ENCODE measurements around the gene R3HCC1L.

DNA sequence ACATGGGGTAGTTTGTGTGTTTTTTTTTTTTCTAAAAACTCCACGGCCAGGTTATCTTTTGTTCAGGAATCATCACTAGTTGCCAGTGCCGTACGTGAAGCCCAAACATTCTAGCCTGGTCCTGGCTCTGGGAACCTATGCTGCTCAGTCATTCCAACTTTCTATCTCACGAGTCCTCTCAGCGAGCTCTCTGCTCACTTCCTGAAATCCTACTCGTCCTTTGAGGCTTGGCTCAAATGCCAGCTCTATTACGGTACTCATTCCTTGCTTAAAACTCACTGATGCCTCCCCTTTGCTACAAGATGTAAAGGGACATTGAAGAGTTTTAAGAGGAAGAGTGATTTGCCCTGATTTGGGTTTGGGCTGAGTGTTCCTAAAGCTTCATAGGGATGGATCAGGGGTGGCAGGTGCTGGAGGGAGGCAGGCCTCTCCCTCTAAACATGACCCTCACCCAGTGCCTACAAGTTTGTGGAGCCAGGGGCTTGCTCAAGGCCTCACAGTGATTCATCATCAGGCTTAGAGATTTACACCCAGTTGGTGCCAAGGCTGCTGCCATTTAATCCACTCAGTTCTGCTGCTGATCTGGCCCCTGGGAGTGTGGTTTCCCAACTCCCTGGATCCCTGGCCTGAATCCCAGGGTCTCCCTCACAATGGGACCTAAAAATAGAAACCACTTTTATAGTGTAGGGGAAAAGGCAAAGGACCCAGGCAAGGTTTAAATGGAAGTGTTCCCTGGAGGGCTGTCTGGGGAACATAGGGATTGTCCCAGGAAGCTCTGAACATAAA lies 46.1 kb upstream of the R3HCC1L start:
- TF ChIP-seq ZNF10 (tag by site-specific recombination; IDR thresholded peaks at IDR 0.05) (no peak), KLF16 (tag by site-specific recombination; IDR thresholded peaks at IDR 0.05) (no peak), ZNF510 (tag by site-specific recombination; IDR thresholded peaks at IDR 0.05; ENCODE audit: insufficient replicate concordance) (no peak), ZNF335 (tag by site-specific recombination; conservative IDR thresholded peaks at IDR 0.05) (no peak), ZNF530 (tag by site-specific recombination; IDR thresholded peaks at IDR 0.05; ENCODE audit: low read depth) (no peak), ZBTB21 (tag by site-specific recombination; IDR thresholded peaks at IDR 0.05) (no peak)
- TF ChIP-seq, protein P1, sequence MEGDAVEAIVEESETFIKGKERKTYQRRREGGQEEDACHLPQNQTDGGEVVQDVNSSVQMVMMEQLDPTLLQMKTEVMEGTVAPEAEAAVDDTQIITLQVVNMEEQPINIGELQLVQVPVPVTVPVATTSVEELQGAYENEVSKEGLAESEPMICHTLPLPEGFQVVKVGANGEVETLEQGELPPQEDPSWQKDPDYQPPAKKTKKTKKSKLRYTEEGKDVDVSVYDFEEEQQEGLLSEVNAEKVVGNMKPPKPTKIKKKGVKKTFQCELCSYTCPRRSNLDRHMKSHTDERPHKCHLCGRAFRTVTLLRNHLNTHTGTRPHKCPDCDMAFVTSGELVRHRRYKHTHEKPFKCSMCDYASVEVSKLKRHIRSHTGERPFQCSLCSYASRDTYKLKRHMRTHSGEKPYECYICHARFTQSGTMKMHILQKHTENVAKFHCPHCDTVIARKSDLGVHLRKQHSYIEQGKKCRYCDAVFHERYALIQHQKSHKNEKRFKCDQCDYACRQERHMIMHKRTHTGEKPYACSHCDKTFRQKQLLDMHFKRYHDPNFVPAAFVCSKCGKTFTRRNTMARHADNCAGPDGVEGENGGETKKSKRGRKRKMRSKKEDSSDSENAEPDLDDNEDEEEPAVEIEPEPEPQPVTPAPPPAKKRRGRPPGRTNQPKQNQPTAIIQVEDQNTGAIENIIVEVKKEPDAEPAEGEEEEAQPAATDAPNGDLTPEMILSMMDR (tag by site-specific recombination; IDR thresholded peaks at IDR 0.05): no peak
- TF ChIP-seq, protein P2, sequence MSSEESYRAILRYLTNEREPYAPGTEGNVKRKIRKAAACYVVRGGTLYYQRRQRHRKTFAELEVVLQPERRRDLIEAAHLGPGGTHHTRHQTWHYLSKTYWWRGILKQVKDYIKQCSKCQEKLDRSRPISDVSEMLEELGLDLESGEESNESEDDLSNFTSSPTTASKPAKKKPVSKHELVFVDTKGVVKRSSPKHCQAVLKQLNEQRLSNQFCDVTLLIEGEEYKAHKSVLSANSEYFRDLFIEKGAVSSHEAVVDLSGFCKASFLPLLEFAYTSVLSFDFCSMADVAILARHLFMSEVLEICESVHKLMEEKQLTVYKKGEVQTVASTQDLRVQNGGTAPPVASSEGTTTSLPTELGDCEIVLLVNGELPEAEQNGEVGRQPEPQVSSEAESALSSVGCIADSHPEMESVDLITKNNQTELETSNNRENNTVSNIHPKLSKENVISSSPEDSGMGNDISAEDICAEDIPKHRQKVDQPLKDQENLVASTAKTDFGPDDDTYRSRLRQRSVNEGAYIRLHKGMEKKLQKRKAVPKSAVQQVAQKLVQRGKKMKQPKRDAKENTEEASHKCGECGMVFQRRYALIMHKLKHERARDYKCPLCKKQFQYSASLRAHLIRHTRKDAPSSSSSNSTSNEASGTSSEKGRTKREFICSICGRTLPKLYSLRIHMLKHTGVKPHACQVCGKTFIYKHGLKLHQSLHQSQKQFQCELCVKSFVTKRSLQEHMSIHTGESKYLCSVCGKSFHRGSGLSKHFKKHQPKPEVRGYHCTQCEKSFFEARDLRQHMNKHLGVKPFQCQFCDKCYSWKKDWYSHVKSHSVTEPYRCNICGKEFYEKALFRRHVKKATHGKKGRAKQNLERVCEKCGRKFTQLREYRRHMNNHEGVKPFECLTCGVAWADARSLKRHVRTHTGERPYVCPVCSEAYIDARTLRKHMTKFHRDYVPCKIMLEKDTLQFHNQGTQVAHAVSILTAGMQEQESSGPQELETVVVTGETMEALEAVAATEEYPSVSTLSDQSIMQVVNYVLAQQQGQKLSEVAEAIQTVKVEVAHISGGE (tag by site-specific recombination; conservative IDR thresholded peaks at IDR 0.05; ENCODE audit: low read depth): no peak
- TF ChIP-seq, protein P3, sequence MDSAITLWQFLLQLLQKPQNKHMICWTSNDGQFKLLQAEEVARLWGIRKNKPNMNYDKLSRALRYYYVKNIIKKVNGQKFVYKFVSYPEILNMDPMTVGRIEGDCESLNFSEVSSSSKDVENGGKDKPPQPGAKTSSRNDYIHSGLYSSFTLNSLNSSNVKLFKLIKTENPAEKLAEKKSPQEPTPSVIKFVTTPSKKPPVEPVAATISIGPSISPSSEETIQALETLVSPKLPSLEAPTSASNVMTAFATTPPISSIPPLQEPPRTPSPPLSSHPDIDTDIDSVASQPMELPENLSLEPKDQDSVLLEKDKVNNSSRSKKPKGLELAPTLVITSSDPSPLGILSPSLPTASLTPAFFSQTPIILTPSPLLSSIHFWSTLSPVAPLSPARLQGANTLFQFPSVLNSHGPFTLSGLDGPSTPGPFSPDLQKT (IDR thresholded peaks at IDR 0.05; ENCODE audit: borderline replicate concordance, low read depth, low read length): no peak
- TF ChIP-seq, protein P4, sequence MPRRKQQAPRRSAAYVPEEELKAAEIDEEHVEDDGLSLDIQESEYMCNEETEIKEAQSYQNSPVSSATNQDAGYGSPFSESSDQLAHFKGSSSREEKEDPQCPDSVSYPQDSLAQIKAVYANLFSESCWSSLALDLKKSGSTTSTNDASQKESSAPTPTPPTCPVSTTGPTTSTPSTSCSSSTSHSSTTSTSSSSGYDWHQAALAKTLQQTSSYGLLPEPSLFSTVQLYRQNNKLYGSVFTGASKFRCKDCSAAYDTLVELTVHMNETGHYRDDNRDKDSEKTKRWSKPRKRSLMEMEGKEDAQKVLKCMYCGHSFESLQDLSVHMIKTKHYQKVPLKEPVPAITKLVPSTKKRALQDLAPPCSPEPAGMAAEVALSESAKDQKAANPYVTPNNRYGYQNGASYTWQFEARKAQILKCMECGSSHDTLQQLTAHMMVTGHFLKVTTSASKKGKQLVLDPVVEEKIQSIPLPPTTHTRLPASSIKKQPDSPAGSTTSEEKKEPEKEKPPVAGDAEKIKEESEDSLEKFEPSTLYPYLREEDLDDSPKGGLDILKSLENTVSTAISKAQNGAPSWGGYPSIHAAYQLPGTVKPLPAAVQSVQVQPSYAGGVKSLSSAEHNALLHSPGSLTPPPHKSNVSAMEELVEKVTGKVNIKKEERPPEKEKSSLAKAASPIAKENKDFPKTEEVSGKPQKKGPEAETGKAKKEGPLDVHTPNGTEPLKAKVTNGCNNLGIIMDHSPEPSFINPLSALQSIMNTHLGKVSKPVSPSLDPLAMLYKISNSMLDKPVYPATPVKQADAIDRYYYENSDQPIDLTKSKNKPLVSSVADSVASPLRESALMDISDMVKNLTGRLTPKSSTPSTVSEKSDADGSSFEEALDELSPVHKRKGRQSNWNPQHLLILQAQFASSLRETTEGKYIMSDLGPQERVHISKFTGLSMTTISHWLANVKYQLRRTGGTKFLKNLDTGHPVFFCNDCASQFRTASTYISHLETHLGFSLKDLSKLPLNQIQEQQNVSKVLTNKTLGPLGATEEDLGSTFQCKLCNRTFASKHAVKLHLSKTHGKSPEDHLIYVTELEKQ (tag by site-specific recombination; IDR thresholded peaks at IDR 0.05; ENCODE audit: borderline replicate concordance): no peak
- TF ChIP-seq, protein P5, sequence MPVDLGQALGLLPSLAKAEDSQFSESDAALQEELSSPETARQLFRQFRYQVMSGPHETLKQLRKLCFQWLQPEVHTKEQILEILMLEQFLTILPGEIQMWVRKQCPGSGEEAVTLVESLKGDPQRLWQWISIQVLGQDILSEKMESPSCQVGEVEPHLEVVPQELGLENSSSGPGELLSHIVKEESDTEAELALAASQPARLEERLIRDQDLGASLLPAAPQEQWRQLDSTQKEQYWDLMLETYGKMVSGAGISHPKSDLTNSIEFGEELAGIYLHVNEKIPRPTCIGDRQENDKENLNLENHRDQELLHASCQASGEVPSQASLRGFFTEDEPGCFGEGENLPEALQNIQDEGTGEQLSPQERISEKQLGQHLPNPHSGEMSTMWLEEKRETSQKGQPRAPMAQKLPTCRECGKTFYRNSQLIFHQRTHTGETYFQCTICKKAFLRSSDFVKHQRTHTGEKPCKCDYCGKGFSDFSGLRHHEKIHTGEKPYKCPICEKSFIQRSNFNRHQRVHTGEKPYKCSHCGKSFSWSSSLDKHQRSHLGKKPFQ (tag by site-specific recombination; IDR thresholded peaks at IDR 0.05): no peak
- TF ChIP-seq, protein P6, sequence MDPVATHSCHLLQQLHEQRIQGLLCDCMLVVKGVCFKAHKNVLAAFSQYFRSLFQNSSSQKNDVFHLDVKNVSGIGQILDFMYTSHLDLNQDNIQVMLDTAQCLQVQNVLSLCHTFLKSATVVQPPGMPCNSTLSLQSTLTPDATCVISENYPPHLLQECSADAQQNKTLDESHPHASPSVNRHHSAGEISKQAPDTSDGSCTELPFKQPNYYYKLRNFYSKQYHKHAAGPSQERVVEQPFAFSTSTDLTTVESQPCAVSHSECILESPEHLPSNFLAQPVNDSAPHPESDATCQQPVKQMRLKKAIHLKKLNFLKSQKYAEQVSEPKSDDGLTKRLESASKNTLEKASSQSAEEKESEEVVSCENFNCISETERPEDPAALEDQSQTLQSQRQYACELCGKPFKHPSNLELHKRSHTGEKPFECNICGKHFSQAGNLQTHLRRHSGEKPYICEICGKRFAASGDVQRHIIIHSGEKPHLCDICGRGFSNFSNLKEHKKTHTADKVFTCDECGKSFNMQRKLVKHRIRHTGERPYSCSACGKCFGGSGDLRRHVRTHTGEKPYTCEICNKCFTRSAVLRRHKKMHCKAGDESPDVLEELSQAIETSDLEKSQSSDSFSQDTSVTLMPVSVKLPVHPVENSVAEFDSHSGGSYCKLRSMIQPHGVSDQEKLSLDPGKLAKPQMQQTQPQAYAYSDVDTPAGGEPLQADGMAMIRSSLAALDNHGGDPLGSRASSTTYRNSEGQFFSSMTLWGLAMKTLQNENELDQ (tag by site-specific recombination; IDR thresholded peaks at IDR 0.05; ENCODE audit: low read depth): no peak
- TF ChIP-seq, protein P7, sequence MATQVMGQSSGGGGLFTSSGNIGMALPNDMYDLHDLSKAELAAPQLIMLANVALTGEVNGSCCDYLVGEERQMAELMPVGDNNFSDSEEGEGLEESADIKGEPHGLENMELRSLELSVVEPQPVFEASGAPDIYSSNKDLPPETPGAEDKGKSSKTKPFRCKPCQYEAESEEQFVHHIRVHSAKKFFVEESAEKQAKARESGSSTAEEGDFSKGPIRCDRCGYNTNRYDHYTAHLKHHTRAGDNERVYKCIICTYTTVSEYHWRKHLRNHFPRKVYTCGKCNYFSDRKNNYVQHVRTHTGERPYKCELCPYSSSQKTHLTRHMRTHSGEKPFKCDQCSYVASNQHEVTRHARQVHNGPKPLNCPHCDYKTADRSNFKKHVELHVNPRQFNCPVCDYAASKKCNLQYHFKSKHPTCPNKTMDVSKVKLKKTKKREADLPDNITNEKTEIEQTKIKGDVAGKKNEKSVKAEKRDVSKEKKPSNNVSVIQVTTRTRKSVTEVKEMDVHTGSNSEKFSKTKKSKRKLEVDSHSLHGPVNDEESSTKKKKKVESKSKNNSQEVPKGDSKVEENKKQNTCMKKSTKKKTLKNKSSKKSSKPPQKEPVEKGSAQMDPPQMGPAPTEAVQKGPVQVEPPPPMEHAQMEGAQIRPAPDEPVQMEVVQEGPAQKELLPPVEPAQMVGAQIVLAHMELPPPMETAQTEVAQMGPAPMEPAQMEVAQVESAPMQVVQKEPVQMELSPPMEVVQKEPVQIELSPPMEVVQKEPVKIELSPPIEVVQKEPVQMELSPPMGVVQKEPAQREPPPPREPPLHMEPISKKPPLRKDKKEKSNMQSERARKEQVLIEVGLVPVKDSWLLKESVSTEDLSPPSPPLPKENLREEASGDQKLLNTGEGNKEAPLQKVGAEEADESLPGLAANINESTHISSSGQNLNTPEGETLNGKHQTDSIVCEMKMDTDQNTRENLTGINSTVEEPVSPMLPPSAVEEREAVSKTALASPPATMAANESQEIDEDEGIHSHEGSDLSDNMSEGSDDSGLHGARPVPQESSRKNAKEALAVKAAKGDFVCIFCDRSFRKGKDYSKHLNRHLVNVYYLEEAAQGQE (tag by site-specific recombination; IDR thresholded peaks at IDR 0.05): no peak

All from HEK293 (cell line).